ENCODE results near the gene NRAP. TPM values are rescaled to one million over a fixed set of nuclear protein-coding genes. Genes with fewer than 3 reads are reported as not detected.

Gene NRAP
- total and polyA plus RNA-seq, 2 of the 4 experiments (the other 2 are of a cell fraction), result not detected

- no peak overlapping the region for H3K56ac ChIP-seq (ENCODE audit: extremely low read depth, insufficient read depth, low read length)
- CTCF ChIA-PET, result no interaction called here
- dilution Hi-C loops (cut with HindIII; ENCODE audit: low sequenced_read_pairs, unreplicated experiment), result no loop called here
Observed at GRCh38 chr10:113561214-113561613, 102.6 kb downstream of the NRAP start.

More at GRCh38 chr10:113561214-113561613, 102.6 kb downstream of the NRAP start:
- Histone ChIP-seq H3K4me3 (ENCODE audit: insufficient read depth, low read depth, low read length) (no peak overlapping the region), H4K91ac (ENCODE audit: insufficient read depth, low read depth, low read length) (no peak overlapping the region), H3K23ac (ENCODE audit: low read depth, low read length) (no peak overlapping the region), H3K14ac (replicated peaks; ENCODE audit: low read depth, low read length) (no peak overlapping the region), H2AK5ac (ENCODE audit: low read depth, low read length) (no peak overlapping the region), H3K9me1 (ENCODE audit: insufficient read depth, low read length) (no peaks in the 10 kb centered on the region), H2BK120ac (ENCODE audit: low read depth, low read length) (no peak overlapping the region), H2AFZ (replicated peaks; ENCODE audit: low read length, poor library complexity) (no peak overlapping the region), H2BK5ac (ENCODE audit: low read depth, low read length, poor library complexity, severe bottlenecking) (no peak overlapping the region), H4K20me1 (ENCODE audit: insufficient read depth, low read length) (no peaks in the 10 kb centered on the region), H3K79me1 (ENCODE audit: low read depth in 1 of 2, low read length in 2 of 2) (no peaks in the 10 kb centered on the region), H3K4ac (ENCODE audit: low read depth, low read length) (no peak overlapping the region), H3K9ac (ENCODE audit: low read depth, low read length) (no peak overlapping the region), H3K27ac (ENCODE audit: insufficient read depth, low read length) (no peak overlapping the region), H2BK15ac (ENCODE audit: low read depth, low read length) (no peak overlapping the region), H3K9me3 (ENCODE audit: control insufficient read depth, insufficient read depth, low read length) (no peaks in the 10 kb centered on the region), H3K18ac (ENCODE audit: low read depth, low read length) (no peak overlapping the region), H3K27me3 (ENCODE audit: control insufficient read depth, insufficient read depth, low read length) (peaks cover 6% of the 10 kb centered on the region; the same call in 1 of the 2 replicates), H2AK9ac (replicated peaks; ENCODE audit: low read depth, low read length, poor library complexity) (no peak overlapping the region), H3K4me1 (ENCODE audit: control insufficient read depth, insufficient read depth, low read length) (no peaks in the 10 kb centered on the region), H4K8ac (ENCODE audit: low read depth in 2 of 2, low read length in 2 of 2) (no peak overlapping the region), H3K4me2 (ENCODE audit: low read depth, low read length) (no peak overlapping the region), H3K36me3 (ENCODE audit: control insufficient read depth, insufficient read depth, low read length) (no peaks in the 10 kb centered on the region), H4K5ac (ENCODE audit: low read depth, low read length) (no peak overlapping the region), H2BK20ac (ENCODE audit: low read depth, low read length) (no peak overlapping the region)
- intact Hi-C loops (cut with micrococcal nuclease) (no loop called here), in situ Hi-C loops (cut with MboI; ENCODE audit: low sequenced_read_pairs) (no loop called here)
- WGBS, 2 experiments (ENCODE audit: extremely low coverage in 2 of 2, insufficient read length in 1 of 2), result 40% methylated on average over 2 of the region's 3 CpGs; no CpG with 5 or more reads in 1 of the 2 experiments
- DNase-seq (no peak), ATAC-seq (ENCODE audit: low read depth) (no peak)
- BruUV-seq (replicated peaks), result no TSS peak
- TF ChIP-seq FOS (IDR thresholded peaks at IDR 0.05; ENCODE audit: low read depth, low read length), result no peak
- no peak for TF ChIP-seq MXI1 (IDR thresholded peaks at IDR 0.05; ENCODE audit: borderline replicate concordance, low read depth, low read length)
- no peak for TF ChIP-seq BHLHE40 (IDR thresholded peaks at IDR 0.05; ENCODE audit: low read depth, low read length)
- no peak for TF ChIP-seq USF2 (IDR thresholded peaks at IDR 0.05; ENCODE audit: low read depth, low read length)
- no peak for TF ChIP-seq CEBPB (IDR thresholded peaks at IDR 0.05; ENCODE audit: low read depth, low read length)
- TF ChIP-seq CHD1 (IDR thresholded peaks at IDR 0.05; ENCODE audit: low read depth, low read length), result no peak
- no peak for TF ChIP-seq CTCF (conservative IDR thresholded peaks at IDR 0.05; ENCODE audit: low read depth, low read length)
- no peak for TF ChIP-seq RFX5 (IDR thresholded peaks at IDR 0.05; ENCODE audit: low read depth, low read length)
- TF ChIP-seq POLR2A (IDR thresholded peaks at IDR 0.05; ENCODE audit: low read depth, low read length), result no peak
- TF ChIP-seq MAZ (IDR thresholded peaks at IDR 0.05; ENCODE audit: borderline replicate concordance, low read depth, low read length), result no peak
- TF ChIP-seq RCOR1 (IDR thresholded peaks at IDR 0.05; ENCODE audit: insufficient replicate concordance, low read length), result no peak
- no peak for TF ChIP-seq ELK1 (IDR thresholded peaks at IDR 0.05; ENCODE audit: borderline replicate concordance, low read depth, low read length)
- TF ChIP-seq SMC3 (IDR thresholded peaks at IDR 0.05; ENCODE audit: low read depth, low read length), result no peak
- no peak for TF ChIP-seq MAFK (IDR thresholded peaks at IDR 0.05; ENCODE audit: low read depth, low read length)
- no peak for TF ChIP-seq NFE2L2 (IDR thresholded peaks at IDR 0.05; ENCODE audit: low read depth, low read length)
- TF ChIP-seq RAD21 (IDR thresholded peaks at IDR 0.05; ENCODE audit: low read length), result no peak
- POLR2A ChIA-PET (ENCODE audit: unreplicated experiment), result no interaction called here
